ENCODE data around the gene ETS1. TPM values are rescaled to one million over a fixed set of nuclear protein-coding genes. Genes with fewer than 3 reads are reported as not detected.

The ETS1 gene
- total RNA-seq, 2 experiments from 2014 or later, result 579 to 590 TPM

- POLR2A ChIA-PET, result interaction anchor here (0.9 to 1.0 kb wide), 3 partner anchors 22 to 30 kb away, joined by 3 read pairs; no protein-coding TSS in a partner anchor
- no peaks in the 10 kb centered on the region for H3K9me3 ChIP-seq (ENCODE audit: control insufficient read depth in 1 of 2, insufficient read depth in 1 of 2, low read length in 2 of 2)
- intact Hi-C loops (cut with DNase I, micrococcal nuclease), result no loop called here
- peaks cover 55% of the 10 kb centered on the region for H3K4me1 Mint-ChIP-seq (ENCODE audit: low read depth)
- DNase-seq (no peak), ATAC-seq (ENCODE audit: poor library complexity) (no peak)
- no peak for TF ChIP-seq CTCF (IDR thresholded peaks at IDR 0.05)
- H3K27me3 ChIP-seq (ENCODE audit: control insufficient read depth in 1 of 2, insufficient read depth in 2 of 2, low read length in 2 of 2), result no peaks in the 10 kb centered on the region
- H3K9me3 Mint-ChIP-seq, result no peaks in the 10 kb centered on the region
- no peak overlapping the region for H3K4me3 ChIP-seq (ENCODE audit: low read length)
- no peaks in the 10 kb centered on the region for H3K36me3 ChIP-seq (ENCODE audit: insufficient read depth, low read length)
- CTCF ChIA-PET, result interaction anchor here (1.4 to 2.1 kb wide), 2 partner anchors 24 to 38 kb away, joined by 3 to 4 read pairs; no protein-coding TSS in a partner anchor
- no peaks in the 10 kb centered on the region for H3K27me3 Mint-ChIP-seq
- H3K4me3 Mint-ChIP-seq, result no peak overlapping the region
- H3K27ac Mint-ChIP-seq, result no peak overlapping the region
- peaks cover 3% of the 10 kb centered on the region for H3K4me1 ChIP-seq (ENCODE audit: insufficient read depth, low read length)
- H3K27ac ChIP-seq (ENCODE audit: low read depth in 1 of 2, low read length in 2 of 2), result no peak overlapping the region
- no peaks in the 10 kb centered on the region for H3K36me3 Mint-ChIP-seq (ENCODE audit: low read depth)
These were observed 6.7 kb downstream of the ETS1 start for GRCh38 chr11:128580612-128581011.

- peaks cover 6% of the 10 kb centered on the region for H3K4me1 ChIP-seq (ENCODE audit: insufficient read depth, low read length)
- TF ChIP-seq CTCF (IDR thresholded peaks at IDR 0.05), result no peak
- ATAC-seq (ENCODE audit: poor library complexity), result peak; percentile 76
- intact Hi-C loops (cut with DNase I, micrococcal nuclease), result loop anchor here in 1 of 2 experiments (5.0 kb wide), 1 partner anchor 37 kb away; no protein-coding TSS in a partner anchor
- H3K9me3 Mint-ChIP-seq, result no peaks in the 10 kb centered on the region
- no peak overlapping the region for H3K27ac ChIP-seq (ENCODE audit: low read depth in 1 of 2, low read length in 2 of 2)
- ChIA-PET CTCF (interaction anchor here (0.6 to 2.1 kb wide), 5 partner anchors 25 to 193 kb away, joined by 3 to 4 read pairs (median 3); no protein-coding TSS in a partner anchor), POLR2A (interaction anchor here (0.5 to 1.0 kb wide), 5 partner anchors 7 to 54 kb away, joined by 3 to 5 read pairs (median 3); partner anchors contain the start of gene ETS1)
- no peak overlapping the region for H3K27ac Mint-ChIP-seq
- no peaks in the 10 kb centered on the region for H3K27me3 Mint-ChIP-seq
- peak in 3 of 14 experiments; percentile 22 to 56 (median 47) for DNase-seq
- H3K36me3 Mint-ChIP-seq (ENCODE audit: low read depth), result no peaks in the 10 kb centered on the region
- H3K4me1 Mint-ChIP-seq (ENCODE audit: low read depth), result peaks cover 62% of the 10 kb centered on the region
- H3K36me3 ChIP-seq (ENCODE audit: insufficient read depth, low read length), result no peaks in the 10 kb centered on the region
- H3K4me3 Mint-ChIP-seq, result no peak overlapping the region
- H3K27me3 ChIP-seq (ENCODE audit: control insufficient read depth in 1 of 2, insufficient read depth in 2 of 2, low read length in 2 of 2), result no peaks in the 10 kb centered on the region
- no peak overlapping the region for H3K4me3 ChIP-seq (ENCODE audit: low read length)
- H3K9me3 ChIP-seq (ENCODE audit: control insufficient read depth in 1 of 2, insufficient read depth in 1 of 2, low read length in 2 of 2), result no peaks in the 10 kb centered on the region
These were observed 7.4 kb downstream of the ETS1 start for GRCh38 chr11:128579798-128580504.

- ChIA-PET CTCF (interaction anchor here (0.7 kb wide), 1 partner anchor 65 kb away, joined by 3 read pairs; no protein-coding TSS in a partner anchor), POLR2A (no interaction called here)
- peaks cover 6% of the 10 kb centered on the region for H3K4me1 ChIP-seq (ENCODE audit: insufficient read depth, low read length)
- no peak for ATAC-seq (ENCODE audit: poor library complexity)
- no peaks in the 10 kb centered on the region for H3K9me3 Mint-ChIP-seq
- no peaks in the 10 kb centered on the region for H3K27me3 Mint-ChIP-seq
- DNase-seq, result no peak
- no peak overlapping the region for H3K4me3 Mint-ChIP-seq
- no peaks in the 10 kb centered on the region for H3K9me3 ChIP-seq (ENCODE audit: control insufficient read depth in 1 of 2, insufficient read depth in 1 of 2, low read length in 2 of 2)
- intact Hi-C loops (cut with DNase I, micrococcal nuclease), result loop anchor here in 1 of 2 experiments (5.0 kb wide), 1 partner anchor 41 kb away; no protein-coding TSS in a partner anchor
- peaks cover 41% of the 10 kb centered on the region for H3K4me1 Mint-ChIP-seq (ENCODE audit: low read depth)
- H3K27ac Mint-ChIP-seq, result no peak overlapping the region
- H3K27me3 ChIP-seq (ENCODE audit: control insufficient read depth in 1 of 2, insufficient read depth in 2 of 2, low read length in 2 of 2), result no peaks in the 10 kb centered on the region
- H3K36me3 ChIP-seq (ENCODE audit: insufficient read depth, low read length), result no peaks in the 10 kb centered on the region
- no peak overlapping the region for H3K27ac ChIP-seq (ENCODE audit: low read depth in 1 of 2, low read length in 2 of 2)
- no peak for TF ChIP-seq CTCF (IDR thresholded peaks at IDR 0.05)
- no peaks in the 10 kb centered on the region for H3K36me3 Mint-ChIP-seq (ENCODE audit: low read depth)
- H3K4me3 ChIP-seq (ENCODE audit: low read length), result no peak overlapping the region
These were observed 10.8 kb downstream of the ETS1 start for GRCh38 chr11:128576555-128576954.
